A549 (cell line): Measurements from ENCODE around the gene ATXN10. TPM values are rescaled to one million over a fixed set of nuclear protein-coding genes. Genes with fewer than 3 reads are reported as not detected.
A peak's percentile ranks its signal among the peaks of the same experiment; 100 is the strongest.

ENCODE experiments used
- ATAC-seq, 2 experiments: fragments of 200-7000 bp in 1 of 2; fragments of >200 bp in 1 of 2; cut with Nextera tagmentation in 1 of 2; cut with Tn5 transposase in 1 of 2; 3 replicates each; pipeline versions ENCODE4 v1.8.0 to v1.9.1; 2018 to 2020; ENCODE audit warnings: mild to moderate bottlenecking in 1 of 2, moderate library complexity in 1 of 2
- CTCF ChIA-PET: fragments of 300-600 bp; sonication (Branson Sonifier 250); formaldehyde crosslinking; extraction: SDS; loops from one replicate; lab custom pipeline; 2021; ENCODE audit warnings: antibody characterized with exemption, inconsistent platforms; lab: Yijun Ruan, JAX
- POLR2A ChIA-PET: fragments of 350-600 bp; formaldehyde crosslinking; extraction: SDS; loops from one replicate; lab custom pipeline; 2021; ENCODE audit warnings: antibody characterized with exemption, inconsistent platforms; lab: Yijun Ruan, JAX
- DNase-seq, 2 experiments: peaks; one replicate each; pipeline versions ENCODE4 v3.0.0 to v3.0.0-alpha.2; 2011 to 2016; ENCODE audit warnings: low read depth in 1 of 2, low spot score in 1 of 2
- FAIRE-seq: peaks from 2 replicates; lab custom pipeline; 2011; peaks lifted over from hg19 to GRCh38; lab: Jason Lieb, UNC
- H3K27ac ChIP-seq, 2 experiments: fragments of >200 bp; sonication (Bioruptor Twin); formaldehyde crosslinking; 3 replicates each; pipeline ENCODE4 v1.5.1; 2016 to 2017
- H3K4me1 ChIP-seq: fragments of >200 bp; sonication (Bioruptor Twin); formaldehyde crosslinking; 3 replicates; pipeline ENCODE4 v1.6.1; 2016
- H3K4me2 ChIP-seq: fragments of >200 bp; sonication (Bioruptor Twin); formaldehyde crosslinking; 3 replicates; pipeline ENCODE4 v1.6.1; 2016
- H3K4me3 ChIP-seq: fragments of >200 bp; sonication (Bioruptor Twin); formaldehyde crosslinking; 3 replicates; pipeline ENCODE4 v1.5.1; 2016
- H3K9me3 ChIP-seq: fragments of >200 bp; sonication (Bioruptor Twin); formaldehyde crosslinking; 3 replicates; pipeline ENCODE4 v1.6.1; 2016
- BCL3 ChIP-seq: fragments of >200 bp; sonication (Bioruptor Twin); formaldehyde crosslinking; IDR thresholded peaks from 3 replicates; pipeline ENCODE4 v1.6.1; 2016
- BHLHE40 ChIP-seq: IDR thresholded peaks from 2 replicates; pipeline ENCODE4 v1.6.1; 2012; ENCODE audit warnings: low read depth, low read length, inconsistent platforms
- CBX8 ChIP-seq: fragments of 200-600 bp; sonication (generic); IDR thresholded peaks from 2 replicates; pipeline ENCODE4 v1.6.1; 2016
- CEBPB ChIP-seq, 2 experiments: fragments of >200 bp in 1 of 2; sonication (Bioruptor Twin) in 1 of 2; formaldehyde crosslinking in 1 of 2; IDR thresholded peaks; 2 replicates each; pipeline ENCODE4 v1.6.1; 2012 to 2016
- E2F6 ChIP-seq: IDR thresholded peaks from 2 replicates; pipeline ENCODE4 v1.6.1; 2012; ENCODE audit warnings: low read depth, borderline replicate concordance
- EHMT2 ChIP-seq: fragments of 200-600 bp; sonication (generic); IDR thresholded peaks from 2 replicates; pipeline ENCODE4 v1.6.1; 2016; ENCODE audit warnings: antibody characterized with exemption, low read depth, mild to moderate bottlenecking, moderate library complexity
- EP300 ChIP-seq, 2 experiments: fragments of >200 bp; sonication (Bioruptor Twin); formaldehyde crosslinking; IDR thresholded peaks; 2 replicates in 1 of 2; 3 replicates in 1 of 2; pipeline ENCODE4 v1.6.1; 2016 to 2017
- ESRRA ChIP-seq: fragments of 150-350 bp; IDR thresholded peaks from 2 replicates; pipeline ENCODE4 v1.6.1; 2014; ENCODE audit warnings: mild to moderate bottlenecking, low read length, borderline replicate concordance
- FOSL2 ChIP-seq, 2 experiments: fragments of 450-650 bp in 1 of 2; fragments of >200 bp in 1 of 2; sonication (Bioruptor Twin) in 1 of 2; formaldehyde crosslinking; IDR thresholded peaks; 2 replicates each; pipeline versions ENCODE4 v1.5.0 to v1.6.1; 2016 to 2020; ENCODE audit warnings: mild to moderate bottlenecking in 1 of 2, moderate library complexity in 1 of 2
- GATA3 ChIP-seq: IDR thresholded peaks from 2 replicates; pipeline ENCODE4 v1.6.1; 2012; ENCODE audit warnings: borderline replicate concordance
- HDAC2 ChIP-seq: fragments of 200-600 bp; sonication (generic); IDR thresholded peaks from 2 replicates; pipeline ENCODE4 v1.6.1; 2016
- HOXA7 ChIP-seq: fragments of 250-450 bp; sonication (Bioruptor Pico); IDR thresholded peaks from 2 replicates; pipeline ENCODE4 v1.5.0; 2020; ENCODE audit warnings: mild to moderate bottlenecking, moderate library complexity
- JUN ChIP-seq, 2 experiments: fragments of >200 bp; sonication (Bioruptor Twin); formaldehyde crosslinking; IDR thresholded peaks; 2 replicates in 1 of 2; 3 replicates in 1 of 2; pipeline ENCODE4 v1.6.1; 2016 to 2017
- JUNB ChIP-seq: fragments of >200 bp; sonication (Bioruptor Twin); formaldehyde crosslinking; IDR thresholded peaks from 2 replicates; pipeline ENCODE4 v1.6.1; 2016
- KDM1A ChIP-seq: fragments of 200-600 bp; sonication (generic); IDR thresholded peaks from 2 replicates; pipeline ENCODE4 v1.6.1; 2016; ENCODE audit warnings: low read depth, mild to moderate bottlenecking
- MAX ChIP-seq: IDR thresholded peaks from 2 replicates; pipeline ENCODE4 v1.6.1; 2012
- MYC ChIP-seq: IDR thresholded peaks from 2 replicates; pipeline ENCODE4 v1.6.1; 2012; ENCODE audit warnings: mild to moderate bottlenecking, inconsistent platforms, low read length, improper control_type of control experiment, borderline replicate concordance
- NFE2L2 ChIP-seq: fragments of 150-350 bp; conservative IDR thresholded peaks from 2 replicates; pipeline ENCODE4 v1.6.1; 2014; ENCODE audit warnings: low read length
- NPAS2 ChIP-seq: fragments of 250-450 bp; sonication (Bioruptor Pico); IDR thresholded peaks from 2 replicates; pipeline ENCODE4 v1.8.0; 2022; ENCODE audit warnings: mild to moderate bottlenecking, moderate library complexity, borderline replicate concordance
- NR3C1 ChIP-seq: fragments of >200 bp; sonication (Bioruptor Twin); formaldehyde crosslinking; IDR thresholded peaks from 3 replicates; pipeline ENCODE4 v1.6.1; 2017
- PHF8 ChIP-seq: fragments of 200-600 bp; sonication (generic); IDR thresholded peaks from 2 replicates; pipeline ENCODE4 v1.6.1; 2016; ENCODE audit warnings: low read depth, mild to moderate bottlenecking, antibody characterized with exemption, moderate library complexity, borderline replicate concordance
- RAD21 ChIP-seq, 2 experiments: fragments of >200 bp in 1 of 2; sonication (Bioruptor Twin) in 1 of 2; formaldehyde crosslinking in 1 of 2; IDR thresholded peaks in 1 of 2; conservative IDR thresholded peaks in 1 of 2; 2 replicates in 1 of 2; 3 replicates in 1 of 2; pipeline ENCODE4 v1.6.1; 2012 to 2018; ENCODE audit warnings: inconsistent platforms in 1 of 2
- RCOR1 ChIP-seq: fragments of 150-350 bp; IDR thresholded peaks from 2 replicates; pipeline ENCODE4 v1.6.1; 2014; ENCODE audit warnings: antibody characterized with exemption, low read length, low read depth
- RFX5 ChIP-seq: fragments of 450-650 bp; IDR thresholded peaks from 2 replicates; pipeline ENCODE4 v1.7.1; 2014; ENCODE audit warnings: antibody characterized with exemption, mild to moderate bottlenecking, moderate library complexity
- RNF2 ChIP-seq: fragments of 200-600 bp; sonication (generic); IDR thresholded peaks from 2 replicates; pipeline ENCODE4 v1.6.1; 2016; ENCODE audit warnings: low read depth, mild to moderate bottlenecking, antibody characterized with exemption, moderate library complexity, borderline replicate concordance
- SMC3 ChIP-seq: fragments of >200 bp; sonication (Bioruptor Twin); formaldehyde crosslinking; IDR thresholded peaks from 3 replicates; pipeline ENCODE4 v1.6.1; 2018; ENCODE audit warnings: inconsistent platforms
- SREBF2 ChIP-seq: fragments of 450-650 bp; IDR thresholded peaks from 2 replicates; pipeline ENCODE4 v1.6.1; 2014; ENCODE audit warnings: mild to moderate bottlenecking, moderate library complexity
- TFCP2L1 ChIP-seq: fragments of 250-450 bp; sonication (Bioruptor Pico); IDR thresholded peaks from 2 replicates; pipeline ENCODE4 v1.5.0; 2021; ENCODE audit warnings: mild to moderate bottlenecking
- TP53 ChIP-seq: fragments of 250-450 bp; sonication (Bioruptor Pico); IDR thresholded peaks from 2 replicates; pipeline ENCODE4 v1.5.0; 2021; ENCODE audit warnings: mild to moderate bottlenecking, moderate library complexity
- ZFP36 ChIP-seq: fragments of 450-650 bp; IDR thresholded peaks from 2 replicates; pipeline ENCODE4 v1.6.1; 2014; ENCODE audit warnings: borderline replicate concordance; ENCODE audit not compliant: partially characterized antibody
- ZSCAN20 ChIP-seq: fragments of 250-450 bp; sonication (Bioruptor Pico); IDR thresholded peaks from 2 replicates; pipeline ENCODE4 v1.8.0; 2022; ENCODE audit warnings: mild to moderate bottlenecking, moderate library complexity
- WGBS: methylation state at CpG from one replicate; pipeline ENCODE4 v1.1.6; 2017; ENCODE audit errors: missing lambda C conversion rate; 5-methylcytosine and 5-hydroxymethylcytosine counted together
- polyA plus RNA-seq, 4 experiments: library from polyadenylated mRNA; depleted of rRNA in 3 of 4; stranded (reverse); fragments of >200 nt; fragmentation: RNase III in 1 of 4; extraction: RNeasy Plus Mini Kit Qiagen cat#74134 plus additional on column Dnase treatment in 1 of 4; gene quantifications; 2 replicates in 3 of 4; 3 replicates in 1 of 4; pipeline ENCODE4 v1.2.3, GENCODE V29; 2011 to 2017
- TF ChIP-seq, protein P1 (sequence below): fragments of 150-350 bp; IDR thresholded peaks from 2 replicates; pipeline ENCODE4 v1.6.1; 2014; ENCODE audit warnings: low read depth, mild to moderate bottlenecking, low read length
- TF ChIP-seq, protein P2 (sequence below): fragments of >200 bp; sonication (Bioruptor Twin); formaldehyde crosslinking; IDR thresholded peaks from 2 replicates; pipeline ENCODE4 v1.6.1; 2016
- TF ChIP-seq, protein P3 (sequence below): fragments of 450-650 bp; IDR thresholded peaks from 2 replicates; pipeline ENCODE4 v1.6.1; 2014; ENCODE audit warnings: antibody characterized with exemption

The ATXN10 gene
- polyA plus RNA-seq, 2 of the 4 experiments (the other 2 are of a cell fraction) = 126 to 281 TPM

DNA sequence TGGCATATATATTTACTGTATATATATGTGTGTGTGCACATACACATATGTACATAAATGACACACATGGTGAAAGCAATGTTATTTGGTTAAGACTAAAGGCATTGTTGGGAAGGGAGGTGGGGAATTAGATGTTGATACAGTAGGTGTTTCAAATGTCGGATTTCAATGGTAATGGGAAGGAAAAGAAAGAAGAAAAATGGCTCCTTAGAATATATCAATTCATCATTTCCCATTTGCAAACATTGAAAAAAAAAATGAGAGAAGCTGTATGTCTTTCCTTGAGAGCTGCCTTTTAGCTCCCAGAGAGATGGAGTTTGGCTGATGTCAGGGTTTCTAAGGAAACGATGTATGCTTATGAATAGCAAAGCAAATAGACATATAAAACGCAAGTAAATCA lies 33.4 kb upstream of the ATXN10 start (continued):
- TF ChIP-seq, protein P1, sequence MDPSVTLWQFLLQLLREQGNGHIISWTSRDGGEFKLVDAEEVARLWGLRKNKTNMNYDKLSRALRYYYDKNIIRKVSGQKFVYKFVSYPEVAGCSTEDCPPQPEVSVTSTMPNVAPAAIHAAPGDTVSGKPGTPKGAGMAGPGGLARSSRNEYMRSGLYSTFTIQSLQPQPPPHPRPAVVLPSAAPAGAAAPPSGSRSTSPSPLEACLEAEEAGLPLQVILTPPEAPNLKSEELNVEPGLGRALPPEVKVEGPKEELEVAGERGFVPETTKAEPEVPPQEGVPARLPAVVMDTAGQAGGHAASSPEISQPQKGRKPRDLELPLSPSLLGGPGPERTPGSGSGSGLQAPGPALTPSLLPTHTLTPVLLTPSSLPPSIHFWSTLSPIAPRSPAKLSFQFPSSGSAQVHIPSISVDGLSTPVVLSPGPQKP = no peak
- TF ChIP-seq HOXA7 = peak; percentile 70; the same call in 1 of the 2 replicates
- TF ChIP-seq ZSCAN20 (CRISPR knock-in tag) = no peak
- TF ChIP-seq NFE2L2 = no peak
- TF ChIP-seq RAD21 (conservative IDR thresholded peaks at IDR 0.05 in 1 of 2, IDR thresholded peaks at IDR 0.05 in 1 of 2) = no peak
- TF ChIP-seq, all 56 proteins: peak for 5

- CTCF ChIA-PET = interaction anchor here (1.3 to 5.2 kb wide), 4 partner anchors 34 to 337 kb away, joined by 3 to 25 read pairs (median 4); no protein-coding TSS in a partner anchor
- DNase-seq = peak; percentile 90 to 98
- H3K4me2 ChIP-seq = peak overlapping the region; percentile 67
- no peak overlapping the region for H3K4me3 ChIP-seq
- POLR2A ChIA-PET = interaction anchor here (0.5 to 1.8 kb wide), 4 partner anchors 34 to 50 kb away, joined by 3 to 4 read pairs (median 3); no protein-coding TSS in a partner anchor
- 0% methylated on average over 12 of the region's 21 CpGs for WGBS
- peaks cover 55% of the 10 kb centered on the region for H3K4me1 ChIP-seq
- peak overlapping the region; percentile 99 to 100 for H3K27ac ChIP-seq
- H3K9me3 ChIP-seq = no peaks in the 10 kb centered on the region
- FAIRE-seq = peak; percentile 93
- peak; percentile 89 to 91 for ATAC-seq
- TF ChIP-seq KDM1A (no peak), EP300 (IDR thresholded peaks at IDR 0.05) (peak; percentile 92 to 97), HOXA7 (peak; percentile 80), HDAC2 (no peak), JUN (IDR thresholded peaks at IDR 0.05) (peak; percentile 73 to 96), NPAS2 (CRISPR knock-in tag) (no peak), BCL3 (peak; percentile 58; the same call in 1 of the 3 replicates), NFE2L2 (peak; percentile 93), BHLHE40 (no peak), ESRRA (no peak), TP53 (CRISPR knock-in tag) (0 out of 2 replicates have a peak, but pooled peaks have one; percentile 50), GATA3 (peak; percentile 98), MAX (peak; percentile 94), CBX8 (no peak), RFX5 (no peak), NR3C1 (no peak), RNF2 (no peak), SREBF2 (no peak), EHMT2 (no peak), MYC (peak; percentile 65; the same call in 1 of the 2 replicates), RCOR1 (no peak), ZSCAN20 (CRISPR knock-in tag) (peak; percentile 18; the same call in 1 of the 2 replicates), SMC3 (peak; percentile 53; the same call in 2 of the 3 replicates), ZFP36 (peak; percentile 86), CEBPB (IDR thresholded peaks at IDR 0.05) (peak; percentile 84 to 99), PHF8 (no peak), FOSL2 (IDR thresholded peaks at IDR 0.05) (peak; percentile 39; the same call in 1 of the 2 replicates), FOSL2 (CRISPR knock-in tag; IDR thresholded peaks at IDR 0.05) (peak; percentile 93), TFCP2L1 (no peak), E2F6 (0 out of 2 replicates have a peak, but pooled peaks have one; percentile 50), JUNB (peak; percentile 74)
- TF ChIP-seq, protein P2, sequence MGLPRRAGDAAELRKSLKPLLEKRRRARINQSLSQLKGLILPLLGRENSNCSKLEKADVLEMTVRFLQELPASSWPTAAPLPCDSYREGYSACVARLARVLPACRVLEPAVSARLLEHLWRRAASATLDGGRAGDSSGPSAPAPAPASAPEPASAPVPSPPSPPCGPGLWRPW = no peak
- TF ChIP-seq, protein P3, sequence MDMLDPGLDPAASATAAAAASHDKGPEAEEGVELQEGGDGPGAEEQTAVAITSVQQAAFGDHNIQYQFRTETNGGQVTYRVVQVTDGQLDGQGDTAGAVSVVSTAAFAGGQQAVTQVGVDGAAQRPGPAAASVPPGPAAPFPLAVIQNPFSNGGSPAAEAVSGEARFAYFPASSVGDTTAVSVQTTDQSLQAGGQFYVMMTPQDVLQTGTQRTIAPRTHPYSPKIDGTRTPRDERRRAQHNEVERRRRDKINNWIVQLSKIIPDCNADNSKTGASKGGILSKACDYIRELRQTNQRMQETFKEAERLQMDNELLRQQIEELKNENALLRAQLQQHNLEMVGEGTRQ = no peak
These were observed 32.5 kb upstream of the ATXN10 start for GRCh38 chr22:45638834-45639746.
